Suprapubic skin (tissue), 4 donors: ENCODE measurements around the gene GAS7. TPM values are rescaled to one million over a fixed set of nuclear protein-coding genes. Genes with fewer than 3 reads are reported as not detected.

Experiments
- DNase-seq, 2 donors: peaks; one replicate each; pipeline ENCODE4 v3.0.0-alpha.2; 2019; ENCODE audit warnings: low spot score in 2 of 2
- H3K27ac ChIP-seq: fragments of 200-600 bp; sonication (generic); one replicate; pipeline ENCODE4 v1.5.1; 2019
- H3K27me3 ChIP-seq: fragments of 200-600 bp; sonication (generic); one replicate; pipeline ENCODE4 v1.5.1; 2019
- H3K36me3 ChIP-seq: fragments of 200-600 bp; sonication (generic); one replicate; pipeline ENCODE4 v1.5.1; 2019
- H3K4me1 ChIP-seq: fragments of 200-600 bp; sonication (generic); one replicate; pipeline ENCODE4 v1.5.1; 2019
- H3K4me3 ChIP-seq: fragments of 200-600 bp; sonication (generic); one replicate; pipeline ENCODE4 v1.5.1; 2019; ENCODE audit warnings: mild to moderate bottlenecking
- H3K9me3 ChIP-seq: fragments of 200-600 bp; sonication (generic); one replicate; pipeline ENCODE4 v1.5.1; 2019
- EP300 ChIP-seq: sonication (generic); formaldehyde crosslinking; IDR thresholded peaks from one replicate; pipeline ENCODE4 v1.6.1; 2017; ENCODE audit warnings: antibody characterized with exemption
- POLR2A ChIP-seq, 2 donors: fragments of 450-650 bp; IDR thresholded peaks; one replicate each; pipeline ENCODE4 v1.6.1; 2017; ENCODE audit warnings: antibody characterized with exemption in 2 of 2, mild to moderate bottlenecking in 2 of 2, moderate library complexity in 2 of 2
- POLR2AphosphoS5 ChIP-seq, 3 donors: sonication (generic); formaldehyde crosslinking; IDR thresholded peaks; one replicate each; pipeline ENCODE4 v1.6.1; 2017; ENCODE audit warnings: antibody characterized with exemption in 3 of 3
- WGBS: methylation state at CpG from one replicate; pipeline ENCODE4 v1.1.5; 2018; 5-methylcytosine and 5-hydroxymethylcytosine counted together
- total RNA-seq, 4 donors: library from RNA; depleted of rRNA; stranded (reverse); fragments of >200 nt; gene quantifications; one replicate each; pipeline ENCODE4 v1.1.0, GENCODE V29; 2016
- TF ChIP-seq, protein P1 (sequence below), 2 donors: fragments of 200-600 bp in 1 of 2; fragments of 450-650 bp in 1 of 2; sonication (generic) in 1 of 2; IDR thresholded peaks; one replicate each; pipeline ENCODE4 v1.5.1; 2016 to 2019; ENCODE audit warnings: antibody characterized with exemption in 2 of 2, mild to moderate bottlenecking in 1 of 2, moderate library complexity in 1 of 2

The GAS7 gene
- total RNA-seq, 4 donors from 2014 or later, result 45.7 to 106 (median 74.2) TPM

DNA sequence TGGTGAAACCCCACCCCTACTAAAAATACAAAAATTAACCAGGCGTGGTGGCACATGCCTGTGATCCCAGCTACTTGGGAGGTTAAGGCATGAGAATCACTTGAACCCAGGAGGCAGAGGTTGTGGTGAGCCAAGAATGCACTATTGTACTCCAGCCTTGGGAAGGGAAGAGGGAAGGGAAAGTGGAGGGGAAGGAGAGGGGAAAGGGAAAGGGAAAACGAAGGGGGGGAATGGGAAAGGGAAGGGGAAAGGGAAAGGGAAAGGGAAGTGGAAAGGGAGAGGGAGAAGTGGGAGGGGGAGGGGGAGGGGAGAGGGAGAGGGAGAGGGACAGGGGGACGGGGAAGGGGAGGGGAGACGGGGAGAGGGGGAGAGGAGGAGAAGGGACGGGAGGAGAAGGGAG, 122.5 kb downstream of the GAS7 start:
- Histone ChIP-seq H3K4me1 (peaks cover 29% of the 10 kb centered on the region), H3K27ac (no peak overlapping the region), H3K27me3 (no peaks in the 10 kb centered on the region), H3K4me3 (no peak overlapping the region), H3K36me3 (no peaks in the 10 kb centered on the region), H3K9me3 (no peaks in the 10 kb centered on the region)
- WGBS, result 89% methylated on average over 3 of the region's 5 CpGs
- DNase-seq, result no peak
- TF ChIP-seq EP300 (no peak), POLR2AphosphoS5 (IDR thresholded peaks at IDR 0.05) (no peak), POLR2A (IDR thresholded peaks at IDR 0.05) (no peak)
- TF ChIP-seq, protein P1, sequence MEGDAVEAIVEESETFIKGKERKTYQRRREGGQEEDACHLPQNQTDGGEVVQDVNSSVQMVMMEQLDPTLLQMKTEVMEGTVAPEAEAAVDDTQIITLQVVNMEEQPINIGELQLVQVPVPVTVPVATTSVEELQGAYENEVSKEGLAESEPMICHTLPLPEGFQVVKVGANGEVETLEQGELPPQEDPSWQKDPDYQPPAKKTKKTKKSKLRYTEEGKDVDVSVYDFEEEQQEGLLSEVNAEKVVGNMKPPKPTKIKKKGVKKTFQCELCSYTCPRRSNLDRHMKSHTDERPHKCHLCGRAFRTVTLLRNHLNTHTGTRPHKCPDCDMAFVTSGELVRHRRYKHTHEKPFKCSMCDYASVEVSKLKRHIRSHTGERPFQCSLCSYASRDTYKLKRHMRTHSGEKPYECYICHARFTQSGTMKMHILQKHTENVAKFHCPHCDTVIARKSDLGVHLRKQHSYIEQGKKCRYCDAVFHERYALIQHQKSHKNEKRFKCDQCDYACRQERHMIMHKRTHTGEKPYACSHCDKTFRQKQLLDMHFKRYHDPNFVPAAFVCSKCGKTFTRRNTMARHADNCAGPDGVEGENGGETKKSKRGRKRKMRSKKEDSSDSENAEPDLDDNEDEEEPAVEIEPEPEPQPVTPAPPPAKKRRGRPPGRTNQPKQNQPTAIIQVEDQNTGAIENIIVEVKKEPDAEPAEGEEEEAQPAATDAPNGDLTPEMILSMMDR (IDR thresholded peaks at IDR 0.05), result no peak

DNA sequence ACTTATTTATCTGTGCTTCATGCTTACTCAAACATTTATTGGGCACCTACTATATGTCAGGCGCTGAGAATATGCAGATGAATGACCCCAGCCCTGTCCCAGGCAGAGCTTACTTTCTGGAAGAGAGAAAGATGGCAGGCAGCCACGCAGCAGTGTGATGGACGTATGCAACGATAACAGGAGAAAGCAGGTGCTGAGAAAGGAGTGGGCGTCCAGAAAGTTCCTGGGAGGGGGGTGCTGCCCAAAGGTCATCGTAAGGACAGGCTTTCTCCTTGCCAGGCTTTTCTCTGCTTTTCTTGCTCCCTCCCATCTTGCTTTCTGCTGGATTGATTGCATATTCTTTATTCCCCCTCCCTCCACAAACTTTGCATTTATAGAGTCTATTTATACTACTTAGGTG, 124.5 kb downstream of the GAS7 start:
- Histone ChIP-seq H3K27me3 (no peaks in the 10 kb centered on the region), H3K27ac (peak overlapping the region; percentile 72), H3K4me1 (peaks cover 46% of the 10 kb centered on the region), H3K36me3 (no peaks in the 10 kb centered on the region), H3K4me3 (no peak overlapping the region), H3K9me3 (no peaks in the 10 kb centered on the region)
- WGBS, result 53% methylated on average over 6 of the region's 6 CpGs
- no peak for DNase-seq
- no peak for TF ChIP-seq EP300
- TF ChIP-seq POLR2AphosphoS5 (IDR thresholded peaks at IDR 0.05), result no peak
- no peak for TF ChIP-seq POLR2A (IDR thresholded peaks at IDR 0.05)

DNA sequence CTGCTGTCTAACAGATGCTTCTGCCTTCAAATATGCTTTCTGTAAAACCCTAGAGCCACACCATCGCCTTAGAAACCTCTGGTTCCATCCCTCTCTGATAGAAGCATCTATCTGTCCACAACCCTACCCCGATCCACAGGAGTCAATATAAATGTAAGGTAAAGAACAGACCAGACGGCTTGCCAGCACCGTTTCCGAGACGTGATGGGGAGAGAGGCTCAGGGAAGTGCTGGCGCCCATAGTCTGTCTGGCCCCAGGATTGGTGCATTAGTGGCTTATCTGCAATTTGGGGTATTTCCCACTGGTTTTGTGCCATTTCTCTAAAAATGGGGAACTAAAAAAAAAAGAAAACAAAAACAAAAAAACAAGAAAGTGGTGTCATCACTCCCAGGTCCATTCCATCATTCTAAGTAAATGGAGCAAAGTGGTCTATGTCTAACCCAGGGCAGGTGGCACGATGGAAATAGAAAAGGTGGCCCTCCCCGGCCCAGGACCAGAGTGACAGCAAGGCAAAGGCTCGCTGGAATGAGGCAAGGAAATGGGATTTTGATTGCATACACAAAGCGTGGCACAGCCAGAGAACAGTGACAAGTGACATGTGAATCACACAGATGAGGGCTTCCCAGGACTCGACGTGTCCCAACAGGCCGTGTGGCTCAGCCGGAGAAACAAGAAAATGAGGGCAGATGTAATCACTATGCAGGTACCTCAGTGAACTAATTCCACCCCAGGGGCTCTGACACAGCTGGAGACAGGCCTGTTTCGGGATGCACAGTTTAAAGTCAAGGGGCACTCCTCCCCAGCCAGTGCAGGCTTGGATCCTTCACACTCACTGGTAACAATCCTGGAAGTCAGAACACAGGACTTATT, 125.6 kb downstream of the GAS7 start:
- peak in 1 of 3 donors; percentile 92 for TF ChIP-seq POLR2AphosphoS5 (IDR thresholded peaks at IDR 0.05)
- TF ChIP-seq, protein P1 (IDR thresholded peaks at IDR 0.05), result no peak
- H3K27ac ChIP-seq, result peak overlapping the region; percentile 72

DNA sequence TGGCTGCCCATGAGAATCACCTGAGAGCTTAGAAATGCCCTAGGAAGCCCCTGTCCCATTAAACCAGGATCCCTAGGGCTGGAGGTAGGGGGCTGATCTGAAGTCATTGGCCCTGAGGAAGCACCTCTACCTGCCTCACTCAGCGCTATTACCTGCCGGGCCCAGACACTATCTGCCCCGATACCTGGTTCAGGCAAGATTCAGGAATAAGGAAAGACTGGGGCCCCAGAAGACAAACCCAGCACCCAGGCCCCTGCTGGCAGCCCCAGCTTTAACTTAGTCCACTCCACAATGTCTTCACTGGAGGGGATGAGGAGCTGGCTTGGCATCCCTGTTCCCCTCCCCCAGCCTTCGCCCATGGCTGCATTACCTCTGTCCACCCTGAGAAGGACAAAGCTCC, 126.3 kb downstream of the GAS7 start:
- peak in 1 of 2 donors; percentile 52 for DNase-seq

More for the DNA sequence above, 125.6 kb downstream of the GAS7 start:
- Histone ChIP-seq H3K4me1 (peaks cover 55% of the 10 kb centered on the region), H3K4me3 (no peak overlapping the region), H3K9me3 (no peaks in the 10 kb centered on the region), H3K27me3 (no peaks in the 10 kb centered on the region), H3K36me3 (no peaks in the 10 kb centered on the region)
- 67% methylated on average over 15 of the region's 16 CpGs for WGBS
- peak in 1 of 2 donors; percentile 41 for DNase-seq

DNA sequence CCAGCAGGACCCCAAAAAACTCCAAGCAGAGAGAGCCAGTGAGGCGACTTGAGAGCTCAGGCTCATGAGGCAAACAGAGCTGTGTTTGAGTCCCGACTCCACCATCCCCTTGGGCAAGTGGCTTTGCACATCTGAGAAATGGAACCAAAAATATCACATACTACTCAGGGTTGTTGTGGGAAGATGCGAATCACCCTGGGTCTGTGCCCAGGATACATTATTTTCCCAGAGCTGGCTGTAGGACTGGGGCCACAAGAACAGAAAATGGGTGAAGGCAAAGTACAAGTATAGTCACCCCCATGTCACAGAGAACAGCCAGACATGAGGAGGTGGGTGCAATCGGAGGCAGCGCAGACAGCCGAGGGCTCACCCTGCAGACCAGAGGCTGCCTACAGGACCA, 127.3 kb downstream of the GAS7 start:
- Histone ChIP-seq H3K36me3 (no peaks in the 10 kb centered on the region), H3K9me3 (no peaks in the 10 kb centered on the region), H3K4me3 (no peak overlapping the region), H3K4me1 (peaks cover 55% of the 10 kb centered on the region), H3K27ac (no peak overlapping the region), H3K27me3 (no peaks in the 10 kb centered on the region)
- WGBS, result 81% methylated on average over 6 of the region's 6 CpGs
- TF ChIP-seq POLR2A (IDR thresholded peaks at IDR 0.05), result no peak
- TF ChIP-seq, protein P1 (IDR thresholded peaks at IDR 0.05), result no peak
- TF ChIP-seq EP300, result no peak
- TF ChIP-seq POLR2AphosphoS5 (IDR thresholded peaks at IDR 0.05), result no peak
- peak in 1 of 2 donors; percentile 48 for DNase-seq

More for the DNA sequence above, 126.3 kb downstream of the GAS7 start:
- H3K36me3 ChIP-seq, result no peaks in the 10 kb centered on the region
- H3K4me1 ChIP-seq, result peaks cover 55% of the 10 kb centered on the region
- H3K4me3 ChIP-seq, result no peak overlapping the region
- 100% methylated on average over 4 of the region's 4 CpGs for WGBS
- H3K9me3 ChIP-seq, result no peaks in the 10 kb centered on the region
- no peaks in the 10 kb centered on the region for H3K27me3 ChIP-seq
- peak overlapping the region; percentile 72 for H3K27ac ChIP-seq
- TF ChIP-seq, protein P1 (IDR thresholded peaks at IDR 0.05), result no peak
- TF ChIP-seq POLR2AphosphoS5 (IDR thresholded peaks at IDR 0.05) (no peak), EP300 (no peak), POLR2A (IDR thresholded peaks at IDR 0.05) (no peak)
